ENCODE results near the gene KRT13. TPM values are rescaled to one million over a fixed set of nuclear protein-coding genes. Genes with fewer than 3 reads are reported as not detected.

The KRT13 gene
- total and polyA plus RNA-seq, 7 experiments from 2014 or later: not detected

- CTCF ChIA-PET: no interaction called here
- Histone ChIP-seq H3K4me1 (ENCODE audit: control insufficient read depth in 2 of 2, insufficient read depth in 2 of 2, low read length in 2 of 2) (no peaks in the 10 kb centered on the region), H3K27ac (ENCODE audit: low read depth, low read length) (no peak overlapping the region), H3K9me3 (ENCODE audit: control insufficient read depth in 2 of 3, low read length in 3 of 3) (no peaks in the 10 kb centered on the region), H3K27me3 (ENCODE audit: control insufficient read depth in 2 of 2, insufficient read depth in 2 of 2, low read length in 2 of 2) (no peaks in the 10 kb centered on the region), H3K36me3 (ENCODE audit: control insufficient read depth in 2 of 3, insufficient read depth in 3 of 3, low read length in 3 of 3) (no peaks in the 10 kb centered on the region), H3K4me3 (ENCODE audit: low read length) (no peak overlapping the region)
- ATAC-seq (no peak), DNase-seq (no peak)
- POLR2A ChIA-PET: no interaction called here
- H3K27me3 Mint-ChIP-seq: peaks cover 0 to 17% (median 4%) of the 10 kb centered on the region in 5 donors
- no peaks in the 10 kb centered on the region for H3K36me3 Mint-ChIP-seq
- intact Hi-C loops (cut with micrococcal nuclease): no loop called here
- peak overlapping the region in 1 of 9 donors; percentile 5 for H3K27ac Mint-ChIP-seq
- peaks cover 0 to 2% (median 0%) of the 10 kb centered on the region in 7 donors for H3K4me1 Mint-ChIP-seq
- no peak overlapping the region for H3K4me3 Mint-ChIP-seq
- H3K9me3 Mint-ChIP-seq: peaks cover 0 to 1% (median 0%) of the 10 kb centered on the region in 11 donors
Measured at GRCh38 chr17:41453066-41453465, 52.3 kb downstream of the KRT13 start.

GRCh38 chr17:41452281-41452680 is 53.1 kb downstream of the KRT13 start:
- Histone ChIP-seq H3K9me3 (ENCODE audit: control insufficient read depth in 2 of 3, low read length in 3 of 3) (no peaks in the 10 kb centered on the region), H3K27me3 (ENCODE audit: control insufficient read depth in 2 of 2, insufficient read depth in 2 of 2, low read length in 2 of 2) (no peaks in the 10 kb centered on the region), H3K36me3 (ENCODE audit: control insufficient read depth in 2 of 3, insufficient read depth in 3 of 3, low read length in 3 of 3) (no peaks in the 10 kb centered on the region), H3K4me1 (ENCODE audit: control insufficient read depth in 2 of 2, insufficient read depth in 2 of 2, low read length in 2 of 2) (no peaks in the 10 kb centered on the region), H3K4me3 (ENCODE audit: low read length) (no peak overlapping the region), H3K27ac (ENCODE audit: low read depth, low read length) (no peak overlapping the region)
- Mint-ChIP-seq H3K4me1 (peaks cover 0 to 2% (median 0%) of the 10 kb centered on the region in 7 donors), H3K9me3 (peaks cover 0 to 1% (median 0%) of the 10 kb centered on the region in 11 donors), H3K4me3 (no peak overlapping the region), H3K27me3 (peaks cover 0 to 15% (median 4%) of the 10 kb centered on the region in 5 donors), H3K27ac (peak overlapping the region in 1 of 9 donors; percentile 70), H3K36me3 (no peaks in the 10 kb centered on the region)
- POLR2A ChIA-PET: no interaction called here
- ATAC-seq (peak; percentile 29), DNase-seq (no peak)
- intact Hi-C loops (cut with micrococcal nuclease): no loop called here
- CTCF ChIA-PET: no interaction called here

- no peaks in the 10 kb centered on the region for H3K9me3 ChIP-seq (ENCODE audit: control insufficient read depth in 2 of 3, low read length in 3 of 3)
- no peak for ATAC-seq
- H3K4me3 Mint-ChIP-seq: no peak overlapping the region
- no peaks in the 10 kb centered on the region for H3K27me3 ChIP-seq (ENCODE audit: control insufficient read depth in 2 of 2, insufficient read depth in 2 of 2, low read length in 2 of 2)
- no peak overlapping the region for H3K4me3 ChIP-seq (ENCODE audit: low read length)
- CTCF ChIA-PET: no interaction called here
- intact Hi-C loops (cut with micrococcal nuclease): no loop called here
- peaks cover 0 to 2% (median 0%) of the 10 kb centered on the region in 7 donors for H3K4me1 Mint-ChIP-seq
- H3K27ac ChIP-seq (ENCODE audit: low read depth, low read length): no peak overlapping the region
- no peaks in the 10 kb centered on the region for H3K4me1 ChIP-seq (ENCODE audit: control insufficient read depth in 2 of 2, insufficient read depth in 2 of 2, low read length in 2 of 2)
- no peaks in the 10 kb centered on the region for H3K36me3 ChIP-seq (ENCODE audit: control insufficient read depth in 2 of 3, insufficient read depth in 3 of 3, low read length in 3 of 3)
- peaks cover 0 to 1% (median 0%) of the 10 kb centered on the region in 11 donors for H3K9me3 Mint-ChIP-seq
- POLR2A ChIA-PET: no interaction called here
- DNase-seq: no peak
- peak overlapping the region in 1 of 9 donors; percentile 16 for H3K27ac Mint-ChIP-seq
- peaks cover 0 to 17% (median 4%) of the 10 kb centered on the region in 5 donors for H3K27me3 Mint-ChIP-seq
- no peaks in the 10 kb centered on the region for H3K36me3 Mint-ChIP-seq
Measured at GRCh38 chr17:41451154-41451728, 54.2 kb downstream of the KRT13 start.

Small RNA genes lying within 50 kb of the gene (microRNA-seq; reads per million reads assigned to microRNA genes)
- gene MIR6510 (ENCODE audit: borderline microRNAs expressed): not detected

Other genes with a start within 250 kb of the KRT13 start
- not detected for gene KRTAP9-6, start 240.2 kb downstream of the KRT13 start, total RNA-seq
- not detected for gene KRTAP9-6, start 240.2 kb downstream of the KRT13 start, polyA plus RNA-seq
- not detected for gene KRTAP9-7, start 229.9 kb downstream of the KRT13 start, total RNA-seq
- gene KRTAP9-7, start 229.9 kb downstream of the KRT13 start, polyA plus RNA-seq: not detected
- not detected for gene KRTAP29-1, start 202.8 kb downstream of the KRT13 start, total RNA-seq
- under 1 TPM in 1 of 2 donors, not detected in 1; 0.30 TPM for gene KRTAP29-1, start 202.8 kb downstream of the KRT13 start, polyA plus RNA-seq
- under 1 TPM in 3 of 5 experiments, not detected in 2; 0.22 to 0.49 (median 0.32) TPM for gene KRTAP16-1, start 196.3 kb downstream of the KRT13 start, total RNA-seq
- under 1 TPM in 1 of 2 donors, not detected in 1; 0.19 TPM for gene KRTAP16-1, start 196.3 kb downstream of the KRT13 start, polyA plus RNA-seq
- not detected for gene KRTAP17-1, start 189.9 kb downstream of the KRT13 start, total RNA-seq
- gene KRTAP17-1, start 189.9 kb downstream of the KRT13 start, polyA plus RNA-seq: not detected
- gene KRT33A, start 154.8 kb downstream of the KRT13 start, total RNA-seq: not detected
- not detected for gene KRT33A, start 154.8 kb downstream of the KRT13 start, polyA plus RNA-seq
- not detected for gene KRT33B, start 135.8 kb downstream of the KRT13 start, total RNA-seq
- gene KRT33B, start 135.8 kb downstream of the KRT13 start, polyA plus RNA-seq: not detected
- not detected for gene KRT34, start 123.3 kb downstream of the KRT13 start, total RNA-seq
- gene KRT34, start 123.3 kb downstream of the KRT13 start, polyA plus RNA-seq: not detected
- not detected for gene KRT31, start 108.0 kb downstream of the KRT13 start, total RNA-seq
- gene KRT31, start 108.0 kb downstream of the KRT13 start, polyA plus RNA-seq: not detected
- gene KRT37, start 81.0 kb downstream of the KRT13 start, total RNA-seq: not detected
- gene KRT37, start 81.0 kb downstream of the KRT13 start, polyA plus RNA-seq: not detected
- gene KRT38, start 64.6 kb downstream of the KRT13 start, total RNA-seq: not detected
- gene KRT38, start 64.6 kb downstream of the KRT13 start, polyA plus RNA-seq: not detected
- not detected for gene KRT32, start 38.2 kb downstream of the KRT13 start, total RNA-seq
- not detected for gene KRT32, start 38.2 kb downstream of the KRT13 start, polyA plus RNA-seq
- gene KRT35, start 24.5 kb downstream of the KRT13 start, total RNA-seq: not detected
- not detected for gene KRT35, start 24.5 kb downstream of the KRT13 start, polyA plus RNA-seq
- not detected for gene KRT36, start 15.7 kb downstream of the KRT13 start, total RNA-seq
- not detected for gene KRT36, start 15.7 kb downstream of the KRT13 start, polyA plus RNA-seq
- gene KRT15, start 13.3 kb upstream of the KRT13 start, total RNA-seq: not detected
- gene KRT15, start 13.3 kb upstream of the KRT13 start, polyA plus RNA-seq: not detected
- gene KRT19, start 22.7 kb upstream of the KRT13 start, total RNA-seq: not detected
- not detected for gene KRT19, start 22.7 kb upstream of the KRT13 start, polyA plus RNA-seq
- gene KRT9, start 66.4 kb upstream of the KRT13 start, total RNA-seq: not detected
- gene KRT9, start 66.4 kb upstream of the KRT13 start, polyA plus RNA-seq: not detected
- gene KRT14, start 81.3 kb upstream of the KRT13 start, total RNA-seq: not detected
- gene KRT14, start 81.3 kb upstream of the KRT13 start, polyA plus RNA-seq: not detected
- not detected for gene KRT16, start 107.2 kb upstream of the KRT13 start, total RNA-seq
- not detected for gene KRT16, start 107.2 kb upstream of the KRT13 start, polyA plus RNA-seq
- not detected for gene KRT17, start 119.0 kb upstream of the KRT13 start, total RNA-seq
- gene KRT17, start 119.0 kb upstream of the KRT13 start, polyA plus RNA-seq: not detected
- 1,000 to 10,000 TPM in 2 of 5 experiments, 100 to 1,000 TPM in 3; 710 to 2,222 (median 934) TPM for gene EIF1, start 183.3 kb upstream of the KRT13 start, total RNA-seq
- 1,000 to 10,000 TPM in 1 of 2 donors, 100 to 1,000 TPM in 1; 774 to 1,284 TPM for gene EIF1, start 183.3 kb upstream of the KRT13 start, polyA plus RNA-seq
- gene GAST, start 206.7 kb upstream of the KRT13 start, total RNA-seq: not detected
- not detected for gene GAST, start 206.7 kb upstream of the KRT13 start, polyA plus RNA-seq
- gene HAP1, start 229.0 kb upstream of the KRT13 start, total RNA-seq: under 1 TPM in 1 of 5 experiments, not detected in 4; 0.08 TPM
- gene HAP1, start 229.0 kb upstream of the KRT13 start, polyA plus RNA-seq: not detected